ENCODE results near the gene FBLN2.

The FBLN2 gene

GRCh38 chr3:13588221-13588701, 39.3 kb downstream of the FBLN2 start:
- H3K36me3 ChIP-seq (ENCODE audit: insufficient read depth, low read length): no peaks in the 10 kb centered on the region
- no peaks in the 10 kb centered on the region for H4K20me1 ChIP-seq (ENCODE audit: insufficient read depth, low read length)
- TF ChIP-seq CTCF (IDR thresholded peaks at IDR 0.05; ENCODE audit: borderline replicate concordance, extremely low read depth, low read length, poor library complexity, severe bottlenecking): no peak
- no peak for TF ChIP-seq EZH2 (IDR thresholded peaks at IDR 0.05; ENCODE audit: borderline replicate concordance, low read depth, low read length, severe bottlenecking)
- H3K4me3 ChIP-seq (ENCODE audit: low read depth in 1 of 2, low read length in 2 of 2): no peak overlapping the region
- H3K9ac ChIP-seq (ENCODE audit: low read depth, low read length): no peak overlapping the region
- no peaks in the 10 kb centered on the region for H3K27me3 ChIP-seq (ENCODE audit: insufficient read depth, low read length, poor library complexity)
- ATAC-seq (ENCODE audit: insufficient read depth, low read depth) (no peak), DNase-seq (no peak)
- no peak overlapping the region for H3K27ac ChIP-seq (ENCODE audit: low read length)
- H3K9me3 ChIP-seq (ENCODE audit: insufficient read depth, low read length, severe bottlenecking): no peaks in the 10 kb centered on the region
- H3K4me2 ChIP-seq (ENCODE audit: insufficient read depth, low read length): no peak overlapping the region
- H3K79me2 ChIP-seq (ENCODE audit: insufficient read depth, low read length): no peaks in the 10 kb centered on the region
- H2AFZ ChIP-seq (ENCODE audit: low read depth, low read length): no peak overlapping the region
- H3K4me1 ChIP-seq (ENCODE audit: insufficient read depth, low read length): no peaks in the 10 kb centered on the region

GRCh38 chr3:13588993-13589392, 40.1 kb downstream of the FBLN2 start:
- Histone ChIP-seq H4K20me1 (ENCODE audit: insufficient read depth, low read length) (no peaks in the 10 kb centered on the region), H3K4me3 (ENCODE audit: low read depth in 1 of 2, low read length in 2 of 2) (no peak overlapping the region), H3K27me3 (ENCODE audit: insufficient read depth, low read length, poor library complexity) (no peaks in the 10 kb centered on the region), H3K9ac (ENCODE audit: low read depth, low read length) (no peak overlapping the region), H3K4me1 (ENCODE audit: insufficient read depth, low read length) (no peaks in the 10 kb centered on the region), H3K9me3 (ENCODE audit: insufficient read depth, low read length, severe bottlenecking) (no peaks in the 10 kb centered on the region), H3K36me3 (ENCODE audit: insufficient read depth, low read length) (no peaks in the 10 kb centered on the region), H3K4me2 (ENCODE audit: insufficient read depth, low read length) (no peak overlapping the region), H3K27ac (ENCODE audit: low read length) (no peak overlapping the region), H2AFZ (ENCODE audit: low read depth, low read length) (no peak overlapping the region), H3K79me2 (ENCODE audit: insufficient read depth, low read length) (no peaks in the 10 kb centered on the region)
- DNase-seq (no peak), ATAC-seq (ENCODE audit: insufficient read depth, low read depth) (no peak)
- TF ChIP-seq EZH2 (IDR thresholded peaks at IDR 0.05; ENCODE audit: borderline replicate concordance, low read depth, low read length, severe bottlenecking): no peak
- TF ChIP-seq CTCF (IDR thresholded peaks at IDR 0.05; ENCODE audit: borderline replicate concordance, extremely low read depth, low read length, poor library complexity, severe bottlenecking): no peak

- DNase-seq (no peak), ATAC-seq (ENCODE audit: insufficient read depth, low read depth) (no peak)
- Histone ChIP-seq H3K27me3 (ENCODE audit: insufficient read depth, low read length, poor library complexity) (no peaks in the 10 kb centered on the region), H3K4me2 (ENCODE audit: insufficient read depth, low read length) (no peak overlapping the region), H3K36me3 (ENCODE audit: insufficient read depth, low read length) (no peaks in the 10 kb centered on the region), H3K4me3 (ENCODE audit: low read depth in 1 of 2, low read length in 2 of 2) (no peak overlapping the region), H3K9ac (ENCODE audit: low read depth, low read length) (no peak overlapping the region), H3K4me1 (ENCODE audit: insufficient read depth, low read length) (no peaks in the 10 kb centered on the region), H3K9me3 (ENCODE audit: insufficient read depth, low read length, severe bottlenecking) (no peaks in the 10 kb centered on the region), H3K79me2 (ENCODE audit: insufficient read depth, low read length) (no peaks in the 10 kb centered on the region), H3K27ac (ENCODE audit: low read length) (no peak overlapping the region), H2AFZ (ENCODE audit: low read depth, low read length) (no peak overlapping the region), H4K20me1 (ENCODE audit: insufficient read depth, low read length) (no peaks in the 10 kb centered on the region)
- TF ChIP-seq EZH2 (IDR thresholded peaks at IDR 0.05; ENCODE audit: borderline replicate concordance, low read depth, low read length, severe bottlenecking) (no peak), CTCF (IDR thresholded peaks at IDR 0.05; ENCODE audit: borderline replicate concordance, extremely low read depth, low read length, poor library complexity, severe bottlenecking) (no peak)
These were observed 42.1 kb downstream of the FBLN2 start for GRCh38 chr3:13590841-13591520.
